Testis (tissue), 3 donors: ENCODE data around the gene UBE2E2. TPM values are rescaled to one million over a fixed set of nuclear protein-coding genes. Genes with fewer than 3 reads are reported as not detected.
A peak's percentile ranks its signal among the peaks of the same experiment; 100 is the strongest.

Experiments used
- DNase-seq: peaks from one replicate; pipeline ENCODE4 v3.0.0-alpha.2; 2019
- H3K27ac ChIP-seq, 2 donors: fragments of 200-600 bp; sonication (generic); one replicate each; pipeline ENCODE4 v1.5.1; 2019
- H3K27me3 ChIP-seq: fragments of 200-600 bp; sonication (generic); one replicate; pipeline ENCODE4 v1.5.1; 2019
- H3K36me3 ChIP-seq: fragments of 200-600 bp; sonication (generic); one replicate; pipeline ENCODE4 v1.5.1; 2017; ENCODE audit warnings: low read depth; ENCODE audit errors: missing control alignments
- H3K4me1 ChIP-seq: fragments of 200-600 bp; sonication (generic); one replicate; pipeline ENCODE4 v1.5.1; 2019
- H3K4me3 ChIP-seq, 2 donors: fragments of 200-600 bp; sonication (generic); one replicate each; pipeline ENCODE4 v1.5.1; 2017 to 2019
- H3K9me3 ChIP-seq: fragments of 200-600 bp; sonication (generic); one replicate; pipeline ENCODE4 v1.5.1; 2017
- CTCF ChIP-seq, 3 experiments: fragments of 450-650 bp in 2 of 3; fragments of 200-600 bp in 1 of 3; sonication (generic) in 1 of 3; IDR thresholded peaks; one replicate each; pipeline ENCODE4 v1.5.1; 2016 to 2019; ENCODE audit warnings: antibody characterized with exemption in 3 of 3, mild to moderate bottlenecking in 2 of 3, moderate library complexity in 1 of 3
- POLR2A ChIP-seq: fragments of 450-650 bp; IDR thresholded peaks from one replicate; pipeline ENCODE4 v1.6.1; 2017; ENCODE audit warnings: antibody characterized with exemption, mild to moderate bottlenecking, moderate library complexity
- WGBS, 2 donors: methylation state at CpG; one replicate each; pipeline ENCODE4 v1.1.5; 2018; 5-methylcytosine and 5-hydroxymethylcytosine counted together
- intact Hi-C: fragments of 100-400 bp; cut with DNase I; formaldehyde crosslinking; loops from one replicate; pipeline ENCODE4 v1.15.1; 2023; ENCODE audit warnings: low total_unique reads
- polyA plus RNA-seq: library from polyadenylated mRNA; stranded (reverse); fragments of 350-450 nt; fragmentation: Illumina TruSeq; extraction: RNeasy Lipid Tissue Mini Kit (QIAGEN cat#74804); gene quantifications from one replicate; pipeline ENCODE4 v1.2.3, GENCODE V29; 2014; ENCODE audit warnings: low read depth, low replicate concordance; ENCODE audit not compliant: insufficient read depth
- total RNA-seq, 2 donors: library from RNA; depleted of rRNA; stranded (reverse); fragments of >200 nt; gene quantifications; one replicate each; pipeline ENCODE4 v1.2.3, GENCODE V29; 2016

Gene UBE2E2
- total and polyA plus RNA-seq, 3 donors from 2014 or later: 45.5 to 94.2 (median 48.7) TPM

DNA sequence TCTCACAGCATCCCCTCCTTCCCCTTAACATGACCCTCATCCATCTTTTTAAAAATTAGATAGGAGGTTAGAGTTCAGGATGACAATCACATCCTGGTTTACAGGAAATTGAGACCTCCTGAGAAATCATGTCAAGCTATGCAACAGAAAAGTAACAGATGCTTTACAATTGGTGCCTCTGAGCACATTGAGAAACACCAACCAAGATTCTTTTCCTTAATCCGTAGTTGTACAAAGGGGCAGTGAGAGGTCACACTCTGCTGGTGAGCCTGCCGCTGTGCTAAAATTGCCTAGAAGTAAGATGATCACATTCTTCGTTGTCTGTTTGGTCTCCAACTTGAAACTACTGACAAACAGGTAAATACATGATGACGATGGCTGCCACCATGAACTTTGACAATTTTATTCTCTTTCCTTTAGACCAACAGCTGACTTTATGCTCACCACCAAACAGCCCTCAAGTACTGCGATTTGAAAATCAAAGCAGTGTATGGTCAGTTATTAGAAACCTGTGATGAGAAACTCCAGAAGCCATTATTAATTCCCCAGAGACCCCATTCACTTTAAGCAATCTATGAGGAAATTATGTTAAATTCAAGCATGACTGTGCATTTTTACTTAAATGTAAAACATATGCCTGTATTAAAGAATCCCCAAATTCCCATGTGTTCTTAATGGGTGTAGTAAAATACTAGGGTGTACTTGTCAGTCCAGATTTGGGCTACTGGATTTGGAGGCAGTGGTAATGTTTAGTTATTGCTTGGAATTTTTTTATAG, 392.0 kb downstream of the UBE2E2 start:
- no peak overlapping the region for H3K27ac ChIP-seq
- no peaks in the 10 kb centered on the region for H3K9me3 ChIP-seq
- DNase-seq: no peak
- intact Hi-C loops: no loop called here
- H3K4me3 ChIP-seq: no peak overlapping the region
- H3K27me3 ChIP-seq: no peaks in the 10 kb centered on the region
- peaks cover 5% of the 10 kb centered on the region for H3K4me1 ChIP-seq
- TF ChIP-seq CTCF (IDR thresholded peaks at IDR 0.05): no peak
- TF ChIP-seq POLR2A: no peak
- 81 to 85% methylated on average over 5 of the region's 5 CpGs for WGBS, 2 donors
- H3K36me3 ChIP-seq: no peaks in the 10 kb centered on the region

DNA sequence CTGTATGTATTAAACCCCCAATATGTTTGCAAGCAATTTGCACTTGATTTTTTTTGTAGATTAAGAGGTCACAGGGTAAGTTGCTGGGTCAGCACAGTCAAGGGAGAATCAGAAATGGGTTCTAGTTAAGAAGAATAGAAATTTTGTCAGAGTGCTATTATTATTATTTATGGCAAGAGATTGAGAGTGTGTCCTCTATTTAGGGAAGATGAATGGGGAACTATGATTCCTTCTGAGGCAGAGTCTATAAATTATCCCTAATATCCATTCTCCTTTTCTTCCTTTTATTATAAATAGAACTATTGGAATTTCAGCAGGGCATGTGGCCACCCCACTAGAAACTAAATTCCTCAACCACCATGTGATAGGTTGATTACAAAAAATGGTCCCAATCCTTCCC, 392.7 kb downstream of the UBE2E2 start:
- Histone ChIP-seq H3K27me3 (no peaks in the 10 kb centered on the region), H3K27ac (no peak overlapping the region), H3K36me3 (no peaks in the 10 kb centered on the region), H3K4me3 (no peak overlapping the region), H3K9me3 (no peaks in the 10 kb centered on the region), H3K4me1 (peaks cover 5% of the 10 kb centered on the region)
- DNase-seq: no peak
- TF ChIP-seq POLR2A (no peak), CTCF (IDR thresholded peaks at IDR 0.05) (no peak)
- intact Hi-C loops: no loop called here

GRCh38 chr3:23600167-23600871, 397.2 kb downstream of the UBE2E2 start:
- intact Hi-C loops: no loop called here
- peak; percentile 30 for DNase-seq
- H3K4me3 ChIP-seq: no peak overlapping the region
- WGBS, 2 donors: 74 to 77% methylated on average over 8 of the region's 8 CpGs
- no peak overlapping the region for H3K27ac ChIP-seq
- no peaks in the 10 kb centered on the region for H3K36me3 ChIP-seq
- TF ChIP-seq POLR2A: no peak
- no peak for TF ChIP-seq CTCF (IDR thresholded peaks at IDR 0.05)
- peaks cover 11% of the 10 kb centered on the region for H3K4me1 ChIP-seq
- no peaks in the 10 kb centered on the region for H3K27me3 ChIP-seq
- H3K9me3 ChIP-seq: no peaks in the 10 kb centered on the region

- Histone ChIP-seq H3K27ac (no peak overlapping the region), H3K36me3 (no peaks in the 10 kb centered on the region), H3K4me1 (peaks cover 11% of the 10 kb centered on the region), H3K9me3 (no peaks in the 10 kb centered on the region), H3K27me3 (no peaks in the 10 kb centered on the region), H3K4me3 (no peak overlapping the region)
- peak; percentile 26 for DNase-seq
- no peak for TF ChIP-seq CTCF (IDR thresholded peaks at IDR 0.05)
- TF ChIP-seq POLR2A: no peak
- intact Hi-C loops: no loop called here
- WGBS, 2 donors: 61 to 66% methylated on average over 11 of the region's 11 CpGs
These were observed 398.1 kb downstream of the UBE2E2 start for GRCh38 chr3:23601091-23601822.
